Endodermal cell (in vitro differentiated cells): Measurements from ENCODE around the gene AQP5. TPM values are rescaled to one million over a fixed set of nuclear protein-coding genes. Genes with fewer than 3 reads are reported as not detected.

Experiments used
- DNase-seq: peaks from one replicate; pipeline ENCODE4 v3.0.0-alpha.2; 2017
- H3K27ac ChIP-seq: 2 replicates; pipeline ENCODE4 v1.5.1; 2013; ENCODE audit warnings: mild to moderate bottlenecking, low read depth, low read length, moderate library complexity
- H3K27me3 ChIP-seq: 2 replicates; pipeline ENCODE4 v1.6.1; 2013; ENCODE audit warnings: mild to moderate bottlenecking, low read length, moderate library complexity; ENCODE audit not compliant: insufficient read depth, control insufficient read depth, poor library complexity, severe bottlenecking
- H3K36me3 ChIP-seq: 2 replicates; pipeline ENCODE4 v1.7.0; 2013; ENCODE audit warnings: mild to moderate bottlenecking, low read length, moderate library complexity; ENCODE audit not compliant: control insufficient read depth, insufficient read depth
- H3K4me1 ChIP-seq: one replicate; pipeline ENCODE4 v1.7.0; 2013; ENCODE audit warnings: low read length; ENCODE audit not compliant: control insufficient read depth, insufficient read depth
- H3K4me3 ChIP-seq: 2 replicates; pipeline ENCODE4 v1.5.1; 2013; ENCODE audit warnings: mild to moderate bottlenecking, low read length, moderate library complexity
- H3K9ac ChIP-seq: 2 replicates; pipeline ENCODE4 v1.6.1; 2013; ENCODE audit warnings: mild to moderate bottlenecking, low read length, moderate library complexity; ENCODE audit not compliant: poor library complexity, severe bottlenecking; ENCODE audit errors: extremely low read depth
- H3K9me3 ChIP-seq: 2 replicates; pipeline ENCODE4 v1.6.1; 2013; ENCODE audit warnings: mild to moderate bottlenecking, low read length, moderate library complexity; ENCODE audit not compliant: control insufficient read depth
- H3K27ac Mint-ChIP-seq: 2 replicates; pipeline ENCODE4 v1.8.0; 2020; ENCODE audit warnings: mixed read lengths
- H3K27me3 Mint-ChIP-seq: 2 replicates; pipeline ENCODE4 v1.8.0; 2021; ENCODE audit warnings: mild to moderate bottlenecking, mixed read lengths; ENCODE audit not compliant: insufficient read depth
- H3K36me3 Mint-ChIP-seq: 2 replicates; pipeline ENCODE4 v1.8.0; 2020; ENCODE audit warnings: low read depth, mixed read lengths
- H3K4me1 Mint-ChIP-seq: 2 replicates; pipeline ENCODE4 v1.8.0; 2020; ENCODE audit warnings: mixed read lengths
- H3K4me3 Mint-ChIP-seq: 2 replicates; pipeline ENCODE4 v1.8.0; 2020; ENCODE audit warnings: mild to moderate bottlenecking, moderate library complexity, mixed read lengths
- H3K9me3 Mint-ChIP-seq: 2 replicates; pipeline ENCODE4 v1.8.0; 2020; ENCODE audit warnings: mild to moderate bottlenecking, mixed read lengths
- WGBS, 2 experiments: methylation state at CpG; one replicate each; pipeline versions ENCODE4 v1.1.5 to v1.1.7; 2013; ENCODE audit warnings: missing lambda C conversion rate in 2 of 2, mixed read lengths in 1 of 2; ENCODE audit not compliant: insufficient coverage in 1 of 2, insufficient read length in 1 of 2; 5-methylcytosine and 5-hydroxymethylcytosine counted together
- total RNA-seq, 2 donors: library from RNA; stranded (reverse); fragmentation: NEBNext Ultra II Directional in 1 of 2; extraction: Animal tissue kit (Norgen Biotek cat#: 25700) in 1 of 2; gene quantifications; 2 replicates in 1 of 2; 3 replicates in 1 of 2; pipeline ENCODE4 v1.2.1, GENCODE V29; 2021
- TF ChIP-seq, protein P1 (sequence below): fragments of 200-600 bp; sonication (generic); conservative IDR thresholded peaks from 2 replicates; pipeline ENCODE4 v1.5.0; 2021; ENCODE audit warnings: antibody characterized with exemption, mild to moderate bottlenecking

AQP5 gene
- total RNA-seq, 2 donors from 2014 or later, result 0.62 to 0.77 TPM

DNA sequence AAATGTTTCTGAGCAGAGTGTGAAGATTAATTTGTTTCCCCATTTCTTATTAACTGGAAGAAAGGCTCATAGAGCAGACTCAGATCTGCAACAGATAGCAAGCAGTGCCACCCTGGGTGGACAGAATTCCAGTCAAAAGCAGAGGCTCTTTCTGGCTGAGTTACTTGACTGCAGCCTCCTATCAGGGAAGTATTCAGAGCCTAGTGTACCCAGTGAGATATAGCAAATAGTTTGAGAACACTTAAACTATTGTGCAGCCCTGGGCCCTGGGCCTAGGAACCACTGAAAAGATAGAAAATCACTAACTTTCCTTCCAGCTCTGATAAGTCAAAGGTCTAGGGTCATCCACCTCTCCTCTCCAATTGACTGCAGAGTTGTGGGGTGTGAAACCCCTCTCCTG lies 22.4 kb upstream of the AQP5 start:
- H3K4me3 ChIP-seq, result no peak overlapping the region
- Mint-ChIP-seq H3K27me3 (peaks cover 39% of the 10 kb centered on the region), H3K9me3 (no peaks in the 10 kb centered on the region), H3K4me3 (no peak overlapping the region), H3K27ac (no peak overlapping the region), H3K4me1 (peaks cover 7% of the 10 kb centered on the region), H3K36me3 (no peaks in the 10 kb centered on the region)
- no peaks in the 10 kb centered on the region for H3K9me3 ChIP-seq
- H3K9ac ChIP-seq, result no peak overlapping the region
- H3K36me3 ChIP-seq, result no peaks in the 10 kb centered on the region
- peaks cover 6% of the 10 kb centered on the region for H3K4me1 ChIP-seq
- TF ChIP-seq, protein P1, sequence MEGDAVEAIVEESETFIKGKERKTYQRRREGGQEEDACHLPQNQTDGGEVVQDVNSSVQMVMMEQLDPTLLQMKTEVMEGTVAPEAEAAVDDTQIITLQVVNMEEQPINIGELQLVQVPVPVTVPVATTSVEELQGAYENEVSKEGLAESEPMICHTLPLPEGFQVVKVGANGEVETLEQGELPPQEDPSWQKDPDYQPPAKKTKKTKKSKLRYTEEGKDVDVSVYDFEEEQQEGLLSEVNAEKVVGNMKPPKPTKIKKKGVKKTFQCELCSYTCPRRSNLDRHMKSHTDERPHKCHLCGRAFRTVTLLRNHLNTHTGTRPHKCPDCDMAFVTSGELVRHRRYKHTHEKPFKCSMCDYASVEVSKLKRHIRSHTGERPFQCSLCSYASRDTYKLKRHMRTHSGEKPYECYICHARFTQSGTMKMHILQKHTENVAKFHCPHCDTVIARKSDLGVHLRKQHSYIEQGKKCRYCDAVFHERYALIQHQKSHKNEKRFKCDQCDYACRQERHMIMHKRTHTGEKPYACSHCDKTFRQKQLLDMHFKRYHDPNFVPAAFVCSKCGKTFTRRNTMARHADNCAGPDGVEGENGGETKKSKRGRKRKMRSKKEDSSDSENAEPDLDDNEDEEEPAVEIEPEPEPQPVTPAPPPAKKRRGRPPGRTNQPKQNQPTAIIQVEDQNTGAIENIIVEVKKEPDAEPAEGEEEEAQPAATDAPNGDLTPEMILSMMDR, result no peak
- peaks cover 17% of the 10 kb centered on the region for H3K27me3 ChIP-seq
- no peak overlapping the region for H3K27ac ChIP-seq
- no peak for DNase-seq

DNA sequence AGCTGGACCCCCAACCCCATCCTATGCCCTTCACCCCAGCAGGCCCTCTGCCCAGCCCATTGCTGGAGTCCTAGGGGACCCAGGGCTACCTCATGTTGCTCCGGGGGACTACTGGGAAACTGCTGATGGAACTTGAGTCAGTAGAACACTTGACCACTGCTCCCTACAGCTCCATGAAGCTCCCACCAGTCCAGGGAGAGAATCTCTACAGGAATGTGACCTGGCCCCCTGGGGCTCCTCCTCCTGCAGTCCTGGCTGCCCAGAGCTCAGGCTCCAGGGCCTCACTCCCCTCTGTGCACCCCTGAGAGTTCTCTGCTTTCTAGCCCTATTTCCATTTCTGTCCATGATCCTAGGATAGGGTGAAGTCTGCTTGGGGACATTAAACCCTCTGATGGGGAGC lies 22.0 kb upstream of the AQP5 start:
- Histone ChIP-seq H3K9ac (no peak overlapping the region), H3K27me3 (peaks cover 21% of the 10 kb centered on the region), H3K27ac (no peak overlapping the region), H3K9me3 (no peaks in the 10 kb centered on the region), H3K4me3 (no peak overlapping the region), H3K4me1 (peaks cover 6% of the 10 kb centered on the region), H3K36me3 (no peaks in the 10 kb centered on the region)
- DNase-seq, result no peak
- H3K4me1 Mint-ChIP-seq, result peaks cover 7% of the 10 kb centered on the region
- 90% methylated on average over 1 of the region's 1 CpG; no CpG with 5 or more reads in 1 of the 2 experiments for WGBS, 2 experiments
- no peaks in the 10 kb centered on the region for H3K9me3 Mint-ChIP-seq
- no peak overlapping the region for H3K4me3 Mint-ChIP-seq
- no peak overlapping the region for H3K27ac Mint-ChIP-seq
- H3K36me3 Mint-ChIP-seq, result no peaks in the 10 kb centered on the region
- TF ChIP-seq, protein P1, result no peak
- H3K27me3 Mint-ChIP-seq, result peaks cover 43% of the 10 kb centered on the region

DNA sequence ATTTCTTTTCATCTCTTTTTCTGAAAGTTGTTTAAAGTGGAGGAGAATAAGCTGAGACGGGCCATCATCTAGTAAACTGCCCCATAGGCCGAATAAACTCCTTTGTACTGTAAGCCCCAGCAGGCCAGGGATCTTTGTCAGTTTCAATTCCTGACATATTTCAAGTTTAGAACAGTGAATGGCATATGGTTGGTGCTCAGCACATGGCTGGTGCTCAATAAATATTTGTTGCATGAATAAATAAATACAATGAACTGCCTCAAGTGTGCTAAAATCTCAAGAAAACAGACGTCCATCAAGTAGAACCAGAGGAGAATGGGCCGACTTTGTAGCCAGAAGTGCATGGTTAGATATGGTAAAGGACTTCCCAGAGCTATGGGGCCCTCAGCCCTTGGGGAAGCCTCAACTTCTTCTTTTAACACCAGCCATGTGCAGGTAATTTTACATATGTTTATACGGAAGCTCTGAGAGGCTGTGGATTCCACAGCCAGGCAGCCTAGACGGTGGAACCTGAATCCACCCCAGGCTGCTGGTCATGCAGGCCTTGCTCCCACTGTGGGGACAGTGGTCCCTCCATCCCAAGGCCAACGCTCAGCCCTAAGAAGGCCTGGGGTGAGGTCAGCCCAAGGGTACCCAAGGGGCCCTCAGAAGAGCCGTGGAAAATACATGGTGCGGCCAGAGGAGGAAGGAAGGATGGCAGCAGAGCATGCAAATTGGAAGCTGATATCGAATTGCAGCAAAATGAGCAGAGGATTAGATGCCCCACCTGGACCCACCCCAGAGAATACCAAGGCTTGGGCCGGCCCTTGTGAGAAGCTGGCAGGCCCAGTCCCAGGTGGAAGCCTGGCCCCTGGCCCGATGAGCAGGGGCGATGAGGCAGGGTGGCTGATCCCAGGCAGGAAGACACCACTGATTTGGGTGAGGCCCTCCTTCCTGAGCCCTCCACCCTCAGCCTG lies 19.8 kb upstream of the AQP5 start:
- no peaks in the 10 kb centered on the region for H3K36me3 Mint-ChIP-seq
- WGBS, 2 experiments, result 85 to 89% methylated on average over 8 to 13 of the region's 13 CpGs

More for the DNA sequence above, 19.8 kb upstream of the AQP5 start:
- H3K9me3 Mint-ChIP-seq, result no peaks in the 10 kb centered on the region
- no peak overlapping the region for H3K27ac Mint-ChIP-seq
- H3K9me3 ChIP-seq, result no peaks in the 10 kb centered on the region
- no peak for DNase-seq
- H3K4me3 Mint-ChIP-seq, result no peak overlapping the region
- TF ChIP-seq, protein P1, result no peak
- peaks cover 64% of the 10 kb centered on the region for H3K27me3 Mint-ChIP-seq
- no peak overlapping the region for H3K9ac ChIP-seq
- H3K27ac ChIP-seq, result no peak overlapping the region
- peaks cover 38% of the 10 kb centered on the region for H3K27me3 ChIP-seq
- H3K4me1 Mint-ChIP-seq, result peaks cover 16% of the 10 kb centered on the region
- peaks cover 6% of the 10 kb centered on the region for H3K4me1 ChIP-seq
- H3K4me3 ChIP-seq, result no peak overlapping the region
- no peaks in the 10 kb centered on the region for H3K36me3 ChIP-seq
